ENCODE measurements around the gene PLXNA1.

GRCh38 chr3:127029658-127030507 lies 47.0 kb downstream of the PLXNA1 start:
- no peak for TF ChIP-seq CTCF (IDR thresholded peaks at IDR 0.05)
- TF ChIP-seq REST (IDR thresholded peaks at IDR 0.05; ENCODE audit: insufficient read depth in 1 of 2, low read depth in 2 of 2, low read length in 1 of 2) = no peak
- no peak for TF ChIP-seq POLR2AphosphoS5 (IDR thresholded peaks at IDR 0.05; ENCODE audit: low read depth, low read length)
- no peak for TF ChIP-seq TCF7L2 (IDR thresholded peaks at IDR 0.05; ENCODE audit: low read depth, low read length)
- TF ChIP-seq SIN3A (IDR thresholded peaks at IDR 0.05; ENCODE audit: borderline replicate concordance, insufficient read depth, low read depth, low read length) = no peak

All from Panc1 (cell line).